Measurements from ENCODE around the gene OTUD3.
"Not testable (repeated sequence)": the region's sequence is repeated elsewhere in the genome, so short reads cannot be mapped to it uniquely, and the experiment has no call there.

The OTUD3 gene

GRCh38 chr1:19840228-19840627, 42.0 kb upstream of the OTUD3 start:
- Histone ChIP-seq H3K27me3 (ENCODE audit: insufficient read depth, poor library complexity, severe bottlenecking) (no peaks in the 10 kb centered on the region), H3K4me3 (replicated peaks; ENCODE audit: insufficient read depth, low read length) (no peak overlapping the region), H3K27ac (replicated peaks) (no peak overlapping the region)
- no peak for DNase-seq (ENCODE audit: low read depth in 1 of 2, low spot score in 1 of 2)
- no peak for TF ChIP-seq SPI1 (IDR thresholded peaks at IDR 0.05; ENCODE audit: borderline replicate concordance, low read depth)

GRCh38 chr1:19844731-19845495, 37.3 kb upstream of the OTUD3 start:
- DNase-seq (ENCODE audit: low read depth in 1 of 2, low spot score in 1 of 2), result no peak
- peaks cover 2% of the 10 kb centered on the region for H3K27me3 ChIP-seq (ENCODE audit: insufficient read depth, poor library complexity, severe bottlenecking)
- TF ChIP-seq REST (IDR thresholded peaks at IDR 0.05; ENCODE audit: insufficient replicate concordance, low read depth) (no peak), SPI1 (IDR thresholded peaks at IDR 0.05; ENCODE audit: borderline replicate concordance, low read depth) (no peak), GABPA (IDR thresholded peaks at IDR 0.05; ENCODE audit: low read depth) (no peak), POLR2AphosphoS5 (IDR thresholded peaks at IDR 0.05; ENCODE audit: low read depth) (no peak)
- TF ChIP-seq, protein P1, sequence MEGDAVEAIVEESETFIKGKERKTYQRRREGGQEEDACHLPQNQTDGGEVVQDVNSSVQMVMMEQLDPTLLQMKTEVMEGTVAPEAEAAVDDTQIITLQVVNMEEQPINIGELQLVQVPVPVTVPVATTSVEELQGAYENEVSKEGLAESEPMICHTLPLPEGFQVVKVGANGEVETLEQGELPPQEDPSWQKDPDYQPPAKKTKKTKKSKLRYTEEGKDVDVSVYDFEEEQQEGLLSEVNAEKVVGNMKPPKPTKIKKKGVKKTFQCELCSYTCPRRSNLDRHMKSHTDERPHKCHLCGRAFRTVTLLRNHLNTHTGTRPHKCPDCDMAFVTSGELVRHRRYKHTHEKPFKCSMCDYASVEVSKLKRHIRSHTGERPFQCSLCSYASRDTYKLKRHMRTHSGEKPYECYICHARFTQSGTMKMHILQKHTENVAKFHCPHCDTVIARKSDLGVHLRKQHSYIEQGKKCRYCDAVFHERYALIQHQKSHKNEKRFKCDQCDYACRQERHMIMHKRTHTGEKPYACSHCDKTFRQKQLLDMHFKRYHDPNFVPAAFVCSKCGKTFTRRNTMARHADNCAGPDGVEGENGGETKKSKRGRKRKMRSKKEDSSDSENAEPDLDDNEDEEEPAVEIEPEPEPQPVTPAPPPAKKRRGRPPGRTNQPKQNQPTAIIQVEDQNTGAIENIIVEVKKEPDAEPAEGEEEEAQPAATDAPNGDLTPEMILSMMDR (IDR thresholded peaks at IDR 0.05; ENCODE audit: insufficient read depth, low read length), result no peak
- no peak overlapping the region for H3K27ac ChIP-seq (replicated peaks)
- no peak overlapping the region for H3K4me3 ChIP-seq (replicated peaks; ENCODE audit: insufficient read depth, low read length)

DNA sequence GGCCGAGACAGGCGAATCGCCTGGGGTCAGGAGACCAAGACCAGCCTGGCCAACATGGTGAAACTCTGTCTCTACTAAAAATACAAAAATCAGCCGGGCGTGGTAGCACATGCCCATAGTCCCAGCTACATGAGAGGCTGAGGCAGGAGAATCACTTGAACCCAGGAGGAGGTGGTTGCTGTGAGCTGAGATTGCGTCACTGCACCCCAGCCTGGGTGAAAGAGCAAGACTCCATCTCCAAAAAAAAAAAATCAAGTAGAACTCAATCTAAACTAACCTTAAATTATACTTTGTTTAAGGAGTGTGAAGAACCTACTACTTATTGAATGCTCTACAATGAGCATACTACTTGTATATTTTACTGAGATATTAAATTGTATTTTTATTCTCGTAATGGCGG, 36.6 kb upstream of the OTUD3 start:
- Histone ChIP-seq H3K27ac (replicated peaks) (no peak overlapping the region), H3K4me3 (replicated peaks; ENCODE audit: insufficient read depth, low read length) (no peak overlapping the region)
- TF ChIP-seq SPI1 (IDR thresholded peaks at IDR 0.05; ENCODE audit: borderline replicate concordance, low read depth) (no peak), POLR2AphosphoS5 (IDR thresholded peaks at IDR 0.05; ENCODE audit: low read depth) (no peak)

DNA sequence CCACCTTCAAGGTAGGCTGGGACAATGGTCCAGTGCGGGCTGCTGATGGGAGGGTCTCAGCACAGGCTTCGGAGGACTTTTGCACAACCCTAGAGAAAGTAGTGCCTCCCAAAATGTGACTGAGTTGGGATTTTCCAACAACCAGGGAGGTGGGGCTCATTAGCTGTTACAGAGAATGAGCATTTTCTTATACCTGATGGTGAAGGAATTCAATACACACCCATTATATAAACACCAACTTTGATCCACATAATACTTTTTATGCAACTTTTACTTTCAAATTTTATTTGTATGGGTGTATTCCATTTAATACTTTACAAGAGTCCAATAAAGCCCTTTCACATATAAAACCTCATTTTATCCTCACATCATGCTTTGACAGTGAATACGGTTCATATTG, 35.9 kb upstream of the OTUD3 start:
- no peak for DNase-seq (ENCODE audit: low read depth in 1 of 2, low spot score in 1 of 2)
- no peak overlapping the region for H3K27ac ChIP-seq (replicated peaks)
- H3K27me3 ChIP-seq (ENCODE audit: insufficient read depth, poor library complexity, severe bottlenecking), result peaks cover 2% of the 10 kb centered on the region
- H3K4me3 ChIP-seq (replicated peaks; ENCODE audit: insufficient read depth, low read length), result no peak overlapping the region
- TF ChIP-seq POLR2AphosphoS5 (IDR thresholded peaks at IDR 0.05; ENCODE audit: low read depth) (no peak), GABPA (IDR thresholded peaks at IDR 0.05; ENCODE audit: low read depth) (no peak), SPI1 (IDR thresholded peaks at IDR 0.05; ENCODE audit: borderline replicate concordance, low read depth) (no peak), REST (IDR thresholded peaks at IDR 0.05; ENCODE audit: insufficient replicate concordance, low read depth) (no peak)
- TF ChIP-seq, protein P1 (IDR thresholded peaks at IDR 0.05; ENCODE audit: insufficient read depth, low read length), result no peak

More for the DNA sequence above, 36.6 kb upstream of the OTUD3 start:
- DNase-seq (ENCODE audit: low read depth in 1 of 2, low spot score in 1 of 2), result no peak
- H3K27me3 ChIP-seq (ENCODE audit: insufficient read depth, poor library complexity, severe bottlenecking), result peaks cover 2% of the 10 kb centered on the region

GRCh38 chr1:19847334-19847733, 34.9 kb upstream of the OTUD3 start:
- not testable (repeated sequence) for H3K4me3 ChIP-seq (replicated peaks; ENCODE audit: insufficient read depth, low read length); DNase-seq (ENCODE audit: low read depth in 1 of 2, low spot score in 1 of 2); H3K27ac ChIP-seq (replicated peaks); H3K27me3 ChIP-seq (ENCODE audit: insufficient read depth, poor library complexity, severe bottlenecking)

GRCh38 chr1:19849307-19849706, 32.9 kb upstream of the OTUD3 start:
- not testable (repeated sequence) for H3K27ac ChIP-seq (replicated peaks); H3K4me3 ChIP-seq (replicated peaks; ENCODE audit: insufficient read depth, low read length); DNase-seq (ENCODE audit: low read depth in 1 of 2, low spot score in 1 of 2); H3K27me3 ChIP-seq (ENCODE audit: insufficient read depth, poor library complexity, severe bottlenecking)

Measured in HL-60 (cell line).